HG03457 (cell line): ENCODE measurements around the gene TOMM40.
"Not testable (repeated sequence)": the region's sequence is repeated elsewhere in the genome, so short reads cannot be mapped to it uniquely, and the experiment has no call there.

ENCODE experiments used
- ATAC-seq: cut with Tn5 transposase; IDR thresholded peaks from one replicate; pipeline ENCODE4 v1.9.1; 2021; ENCODE audit warnings: moderate number of reproducible peaks; ENCODE audit not compliant: unreplicated experiment

Gene TOMM40

DNA sequence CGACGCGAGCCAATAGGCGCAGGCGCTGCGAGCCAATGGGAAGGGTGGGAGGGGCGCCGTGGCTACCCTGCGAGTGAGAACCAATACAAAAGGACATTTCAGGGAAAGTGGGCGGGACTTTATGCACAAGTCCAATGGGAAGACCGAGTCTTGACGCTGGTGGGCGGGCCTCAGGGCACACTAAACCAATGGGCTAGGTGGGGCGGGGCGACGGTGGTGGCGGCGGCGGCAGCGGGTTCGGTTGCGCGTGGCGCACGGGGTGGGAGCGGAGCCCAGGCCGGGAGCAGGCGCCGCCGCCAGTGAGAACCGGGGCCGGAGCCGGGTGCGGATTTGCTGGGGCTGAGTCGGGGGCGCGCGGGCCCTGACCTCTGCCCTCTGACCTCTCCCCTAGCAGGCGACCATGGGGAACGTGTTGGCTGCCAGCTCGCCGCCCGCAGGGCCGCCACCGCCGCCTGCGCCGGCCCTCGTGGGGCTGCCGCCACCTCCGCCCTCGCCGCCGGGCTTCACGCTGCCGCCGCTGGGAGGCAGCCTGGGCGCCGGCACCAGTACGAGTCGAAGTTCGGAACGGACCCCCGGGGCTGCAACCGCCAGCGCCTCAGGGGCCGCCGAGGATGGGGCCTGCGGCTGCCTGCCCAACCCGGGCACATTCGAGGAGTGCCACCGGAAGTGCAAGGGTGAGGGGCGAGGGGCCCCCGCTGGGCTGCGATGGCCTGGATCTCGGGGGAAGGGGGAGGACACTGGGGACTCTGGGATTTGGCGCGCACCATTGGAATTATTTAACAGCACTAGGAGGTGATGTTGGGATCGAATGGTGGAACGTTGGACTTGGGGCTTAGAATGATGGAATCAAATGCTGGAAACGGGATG is at the start of gene TOMM40:
TOMM40 (plus strand) TSS at position 239 of the 867 bp plus-strand sequence; CDS start at position 401, 162 bp downstream.
- peak; percentile 3 for ATAC-seq

DNA sequence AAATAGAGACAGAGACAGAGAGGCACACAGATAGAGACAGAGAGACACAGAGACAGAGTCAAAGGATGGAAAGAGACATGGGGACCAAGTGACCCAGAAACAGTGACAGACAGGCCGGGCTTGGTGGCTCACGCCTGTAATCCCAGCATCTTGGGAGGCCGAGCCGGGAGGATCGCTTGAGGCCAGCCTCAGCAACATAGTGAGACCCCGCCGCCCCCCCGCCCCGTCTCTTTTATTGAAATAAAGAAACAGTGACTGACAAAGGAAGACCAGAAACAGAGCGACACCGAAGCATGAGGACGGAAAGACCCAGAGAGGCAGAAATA is 45.8 kb upstream of the TOMM40 start:
- ATAC-seq: no peak

DNA sequence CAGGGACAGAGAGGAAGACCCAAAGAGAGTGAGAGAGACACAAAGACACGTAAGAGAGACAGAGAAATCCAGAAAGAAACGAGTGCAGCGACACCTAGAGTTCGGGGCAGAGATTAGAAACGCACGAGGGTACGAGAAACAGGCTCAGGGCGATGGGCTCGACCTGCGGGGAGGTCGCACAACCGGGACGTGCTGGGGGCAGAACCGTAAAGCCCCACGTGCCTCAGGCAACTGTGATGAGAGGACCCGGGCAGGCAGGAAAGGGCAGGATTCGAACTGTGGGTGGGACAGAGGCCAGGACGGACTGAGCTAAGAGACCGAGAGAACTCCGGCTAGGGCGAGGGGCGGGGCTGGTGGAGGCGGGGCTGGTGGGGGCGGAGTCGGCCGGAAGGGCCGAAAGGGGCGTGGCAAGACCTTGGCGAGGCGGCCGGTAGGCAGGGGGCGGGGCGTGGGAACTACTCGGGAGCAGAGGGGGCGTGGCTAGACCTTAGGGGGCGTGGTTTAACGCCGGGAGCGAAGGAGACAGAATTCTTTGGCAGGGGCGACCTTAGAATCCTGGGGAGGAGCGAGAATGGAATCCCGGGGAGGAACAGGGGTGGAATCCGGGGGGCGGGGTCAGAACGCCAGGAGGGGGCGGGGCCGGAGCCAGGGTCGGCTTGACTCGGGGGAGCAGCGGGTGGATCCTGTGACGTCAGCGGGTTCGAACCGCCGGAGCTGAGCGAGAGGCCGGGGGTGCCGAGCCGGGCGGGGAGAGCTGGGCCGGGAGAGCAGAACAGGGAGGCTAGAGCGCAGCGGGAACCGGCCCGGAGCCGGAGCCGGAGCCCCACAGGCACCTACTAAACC is 45.2 kb upstream of the TOMM40 start, which contains the start of gene NECTIN2:
NECTIN2 (plus strand) TSS at position 686 of the 843 bp plus-strand sequence. CDS start 229 bp downstream, outside the sequence.
- peak; percentile 38 for ATAC-seq

DNA sequence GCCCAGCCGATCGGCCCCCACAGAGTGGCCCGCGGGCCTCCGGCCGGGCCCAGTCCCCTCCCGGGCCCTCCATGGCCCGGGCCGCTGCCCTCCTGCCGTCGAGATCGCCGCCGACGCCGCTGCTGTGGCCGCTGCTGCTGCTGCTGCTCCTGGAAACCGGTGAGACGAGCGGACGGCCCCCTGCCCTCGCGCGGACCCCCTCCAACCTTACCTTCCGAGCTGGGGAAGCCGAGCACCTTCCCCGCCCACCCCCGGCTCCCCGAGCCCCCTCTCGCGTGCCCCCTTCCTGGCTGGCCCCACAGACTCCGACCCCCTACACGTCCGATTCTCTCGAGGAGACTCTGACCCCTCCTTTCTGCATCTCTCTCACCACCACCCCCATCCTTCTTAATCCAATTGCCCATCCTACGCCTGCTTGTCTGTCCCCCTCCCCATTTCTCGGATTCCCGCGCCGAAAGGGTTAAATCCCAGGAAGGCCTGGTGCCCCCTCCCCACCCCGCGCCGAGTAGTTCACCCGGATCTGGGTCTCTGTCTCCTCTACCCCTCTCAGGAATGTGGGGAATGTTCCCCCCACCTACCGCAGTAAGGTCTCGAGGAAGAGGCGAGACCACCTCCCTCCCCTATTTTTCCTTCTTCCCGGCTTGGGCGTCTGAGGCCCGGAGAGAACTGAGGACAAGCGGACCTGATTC is 44.5 kb upstream of the TOMM40 start:
- no peak for ATAC-seq

DNA sequence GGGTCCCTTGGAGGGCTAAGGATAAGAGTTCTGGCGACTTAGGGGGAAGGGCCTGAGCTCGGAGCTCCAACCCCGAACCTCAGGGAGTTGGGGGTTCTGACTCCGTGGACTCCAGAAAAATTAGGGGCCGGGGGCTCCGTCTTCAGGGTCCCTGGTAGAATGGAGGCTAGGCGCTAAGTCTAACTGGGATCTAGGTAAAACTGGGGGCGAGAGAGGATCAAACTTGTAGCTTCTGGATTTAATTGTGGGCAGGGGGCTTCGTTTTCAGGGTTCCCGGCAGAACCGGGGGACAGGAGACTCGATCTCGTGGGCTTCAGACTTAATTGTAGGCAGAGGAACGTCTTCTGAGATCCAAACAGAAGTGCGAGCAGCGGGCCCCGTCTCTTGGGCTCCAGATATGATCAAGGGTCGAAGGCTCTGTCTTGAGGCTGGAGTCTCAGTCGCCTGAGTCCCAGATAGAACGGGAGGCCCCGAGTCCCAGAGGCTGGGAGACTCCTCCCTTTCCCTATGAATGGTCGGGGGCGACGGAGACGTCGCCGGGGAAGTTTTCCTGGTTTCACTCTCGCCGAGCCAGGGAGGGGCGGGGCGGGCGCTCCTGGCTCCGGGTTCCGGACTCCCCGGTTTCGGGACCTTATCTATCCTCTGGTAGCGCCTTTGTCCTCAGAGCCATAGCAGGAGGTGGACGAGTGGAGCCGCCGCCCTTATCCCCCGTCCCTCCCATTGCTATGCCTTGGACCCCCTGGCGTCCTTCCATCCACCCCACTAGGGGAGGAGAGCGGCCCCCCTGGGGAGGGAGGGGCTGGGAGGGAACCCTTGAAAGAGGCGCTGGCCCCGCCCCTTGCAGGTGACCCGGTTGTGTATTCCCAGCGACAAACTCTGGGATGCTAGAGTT is 43.7 kb upstream of the TOMM40 start:
- no peak for ATAC-seq

DNA sequence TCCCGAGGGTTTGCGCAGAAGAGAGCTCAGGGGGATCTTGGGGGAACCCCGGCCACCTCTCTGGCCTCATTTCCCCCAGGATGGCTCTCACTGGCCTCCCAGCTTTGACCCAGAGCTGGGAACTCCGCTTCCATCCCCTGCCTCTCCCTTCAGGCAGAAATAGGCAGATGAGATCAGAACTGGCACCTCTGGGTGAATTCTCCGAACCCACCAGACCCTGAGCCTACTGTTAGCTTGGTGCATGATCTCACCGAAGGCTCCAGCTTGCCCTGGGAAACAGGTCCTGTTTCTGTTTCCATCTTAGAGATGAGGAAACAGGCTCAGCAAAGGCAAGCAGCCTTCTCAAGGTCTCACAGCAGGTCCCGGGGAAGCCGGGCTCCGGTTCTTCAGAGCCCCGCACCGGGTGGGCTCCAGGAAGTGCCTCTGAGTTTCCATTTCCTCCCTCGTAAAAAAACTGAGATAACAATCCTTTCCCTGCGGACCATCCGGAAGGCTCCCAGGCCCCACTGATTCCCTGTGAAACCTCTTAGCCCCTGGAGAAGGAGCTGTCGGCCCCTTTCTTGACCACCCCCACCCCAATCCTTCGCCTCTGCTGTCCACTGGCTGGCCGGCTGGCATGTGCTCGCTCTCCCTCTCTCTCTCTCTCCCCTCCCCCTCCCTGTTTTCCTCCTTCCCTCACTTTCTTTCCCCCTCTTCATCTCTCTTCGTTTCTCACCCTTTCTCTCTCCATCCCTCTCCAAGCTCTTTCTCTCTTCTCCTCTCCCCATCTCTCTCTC is 42.8 kb upstream of the TOMM40 start:
- ATAC-seq: no peak

DNA sequence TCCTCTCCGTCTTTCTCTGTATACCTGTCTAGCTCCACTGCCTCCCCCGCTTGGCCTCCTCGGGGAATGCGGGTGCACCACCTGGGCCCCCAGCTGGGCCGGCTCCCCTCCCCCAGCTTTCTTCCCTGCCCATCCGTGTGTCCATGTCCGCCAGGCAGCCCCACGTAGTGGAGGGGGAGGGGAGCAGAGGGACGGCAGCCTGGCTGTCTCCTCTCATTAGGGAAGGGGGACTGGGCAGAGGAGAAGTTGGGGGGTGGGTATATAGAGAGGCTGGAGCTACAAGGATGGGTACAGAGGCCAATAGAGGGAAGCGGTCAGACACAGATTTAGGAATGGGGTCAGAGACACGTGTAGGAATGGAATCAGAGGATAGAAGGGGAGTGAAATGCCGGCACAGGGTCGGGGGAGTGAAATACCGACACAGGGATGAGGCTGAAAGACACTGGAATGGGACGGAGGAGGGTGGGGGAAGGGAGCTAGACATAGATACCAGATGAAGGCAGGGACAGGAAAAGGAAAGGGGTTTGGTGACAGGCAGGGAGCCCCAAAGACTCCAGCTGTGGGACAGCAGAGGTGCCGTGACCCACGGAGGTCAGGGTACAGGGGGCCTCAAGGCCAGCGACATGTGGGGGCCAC is 42.1 kb upstream of the TOMM40 start:
- ATAC-seq: no peak

DNA sequence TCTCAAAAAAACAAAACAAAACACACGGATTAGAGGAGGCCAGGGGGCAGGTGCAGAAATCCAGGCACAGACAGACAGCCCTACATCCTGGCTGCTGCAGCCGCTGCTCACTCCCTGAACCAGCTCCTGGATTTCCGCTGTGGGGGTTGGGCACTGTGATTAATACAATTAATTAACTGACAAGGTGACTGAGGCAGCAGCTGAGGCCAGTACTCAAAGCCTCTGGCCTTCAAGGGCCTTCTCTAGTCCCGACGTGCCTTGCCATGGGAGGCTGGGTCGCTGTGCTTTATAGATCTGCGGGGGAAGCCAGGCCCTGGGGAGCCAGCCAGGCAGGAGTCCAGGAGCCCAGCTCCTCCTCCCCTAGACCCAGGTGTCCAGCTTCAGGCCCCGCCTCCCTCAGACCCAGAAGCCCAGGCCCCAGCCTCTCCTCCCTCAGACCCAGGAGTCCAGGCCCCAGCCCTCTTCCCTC is 40.4 kb upstream of the TOMM40 start:
- no peak for ATAC-seq

DNA sequence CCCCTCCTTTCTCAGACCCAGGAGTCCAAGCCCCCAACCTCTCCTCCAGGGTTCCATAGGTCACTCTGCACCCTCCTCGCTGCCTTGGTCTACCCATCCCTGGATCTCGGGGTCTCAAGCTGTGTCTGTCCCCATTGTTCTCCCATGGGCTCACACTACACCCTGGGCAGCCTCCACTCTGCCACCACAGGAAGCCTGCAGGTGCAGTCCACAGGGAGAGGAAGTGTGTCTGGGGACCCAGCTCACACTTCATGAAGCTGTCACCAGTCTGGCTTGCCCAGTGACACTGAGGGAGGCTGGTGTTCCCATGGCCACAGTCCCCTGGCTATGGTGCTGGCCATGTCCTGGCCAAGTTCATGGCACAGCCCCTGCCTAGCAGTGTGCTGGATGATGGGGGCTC is 39.6 kb upstream of the TOMM40 start:
- no peak for ATAC-seq

DNA sequence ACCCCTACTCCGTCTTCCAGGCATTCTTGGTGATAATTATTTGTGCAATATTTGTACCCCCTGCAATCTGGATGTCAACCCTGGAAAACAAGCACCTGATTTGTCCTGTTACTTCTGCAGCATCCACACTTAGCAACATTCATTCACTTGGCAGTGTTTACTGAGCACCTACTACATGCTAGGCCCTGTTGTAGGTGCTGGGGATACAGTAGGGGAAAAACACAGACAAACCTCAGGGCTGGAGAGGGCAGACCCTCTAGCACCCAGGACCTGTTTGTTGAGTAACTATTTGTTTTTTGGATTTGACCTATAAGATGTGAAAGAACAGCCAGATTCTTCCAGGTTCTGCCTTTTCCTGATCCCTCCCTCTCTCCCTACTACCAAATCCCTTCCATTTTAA is 35.4 kb upstream of the TOMM40 start:
- no peak for ATAC-seq

DNA sequence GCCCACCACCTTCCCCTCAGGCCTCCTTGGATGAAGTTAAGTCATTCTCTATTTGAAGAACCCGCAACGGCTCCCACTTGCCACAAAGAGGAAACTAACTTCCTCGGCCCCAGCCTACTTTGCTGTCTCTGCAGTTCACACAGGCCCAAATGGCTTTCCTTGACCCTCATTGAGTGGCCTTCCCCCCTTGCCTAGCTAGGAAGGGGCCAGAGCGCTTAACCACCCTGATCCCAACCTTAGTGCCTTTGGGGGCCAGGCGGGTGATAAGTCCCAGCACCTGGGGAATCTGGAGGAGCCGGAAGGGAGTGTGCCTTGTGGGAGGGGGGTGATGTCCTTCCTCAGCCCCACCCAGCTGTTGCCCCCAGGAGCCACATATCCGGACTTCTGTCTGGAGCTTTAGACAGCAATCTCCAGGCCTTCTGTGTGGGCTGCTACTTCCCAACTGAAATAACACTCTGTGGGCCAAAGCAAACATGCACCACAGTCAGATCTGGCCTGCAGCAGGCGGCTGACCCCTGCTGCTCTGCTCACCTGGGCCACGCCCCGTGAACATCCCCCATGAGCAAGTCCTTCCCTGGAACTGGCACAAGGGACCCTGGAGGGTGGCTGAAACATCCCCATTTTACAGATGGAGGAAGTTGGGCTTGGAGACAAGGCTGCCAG is 34.5 kb upstream of the TOMM40 start:
- no peak for ATAC-seq

DNA sequence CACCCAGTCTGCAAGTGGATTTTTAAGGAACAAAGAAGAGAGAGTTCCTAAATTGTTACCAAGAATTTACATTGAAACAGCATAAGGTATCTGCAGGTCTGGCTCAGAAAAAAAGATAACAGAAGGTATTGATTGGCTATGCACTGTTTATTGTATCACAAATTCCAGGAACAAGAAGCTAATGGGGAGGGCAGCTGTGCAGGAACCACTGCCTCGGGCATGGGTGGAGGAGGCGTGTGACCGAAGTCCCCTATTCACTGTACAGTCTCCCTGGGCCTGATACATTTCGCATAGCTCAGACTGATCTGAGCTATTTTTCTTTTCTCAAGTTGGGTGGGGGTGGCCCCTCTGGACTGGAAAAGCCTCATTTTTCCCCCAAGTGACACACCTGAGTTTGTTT is 33.2 kb upstream of the TOMM40 start:
- no peak for ATAC-seq

DNA sequence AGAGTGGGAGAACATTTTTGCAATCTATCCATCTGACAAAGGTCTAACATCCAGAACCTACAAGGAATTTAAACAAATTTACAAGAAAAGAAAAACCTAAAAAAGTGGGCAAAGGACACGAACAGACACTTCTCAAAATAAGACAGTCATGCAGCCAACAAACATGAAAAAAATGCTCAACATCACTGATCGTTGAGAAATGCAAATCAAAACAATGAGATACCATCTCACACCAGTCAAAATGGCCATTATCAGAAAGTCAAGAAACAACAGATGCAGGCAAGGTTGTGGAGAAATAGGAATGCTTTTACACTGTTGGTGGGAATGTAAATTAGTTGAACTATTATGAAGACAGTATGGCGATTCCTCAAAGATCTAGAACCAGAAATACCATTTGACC is 29.5 kb upstream of the TOMM40 start:
- not testable (repeated sequence) for ATAC-seq

DNA sequence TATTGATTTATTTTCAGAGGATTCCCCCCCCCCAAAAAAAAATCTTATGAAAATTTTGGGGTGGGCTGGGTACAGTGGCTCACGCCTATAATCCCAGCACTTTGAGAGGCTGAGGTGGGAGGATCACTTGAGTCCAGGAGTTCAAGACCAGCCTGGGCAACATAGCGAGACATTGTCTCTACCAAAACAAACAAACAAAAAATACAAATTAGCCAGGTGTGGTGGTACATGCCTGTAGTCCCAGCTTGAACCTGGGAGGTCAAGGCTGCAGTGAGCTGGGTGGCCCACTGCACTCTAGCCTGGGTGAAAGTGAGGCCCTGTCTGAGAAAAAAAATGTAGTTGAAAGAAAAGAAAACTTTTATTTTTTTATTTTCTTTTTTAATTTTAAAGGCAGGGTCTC is 27.1 kb upstream of the TOMM40 start:
- no peak for ATAC-seq

DNA sequence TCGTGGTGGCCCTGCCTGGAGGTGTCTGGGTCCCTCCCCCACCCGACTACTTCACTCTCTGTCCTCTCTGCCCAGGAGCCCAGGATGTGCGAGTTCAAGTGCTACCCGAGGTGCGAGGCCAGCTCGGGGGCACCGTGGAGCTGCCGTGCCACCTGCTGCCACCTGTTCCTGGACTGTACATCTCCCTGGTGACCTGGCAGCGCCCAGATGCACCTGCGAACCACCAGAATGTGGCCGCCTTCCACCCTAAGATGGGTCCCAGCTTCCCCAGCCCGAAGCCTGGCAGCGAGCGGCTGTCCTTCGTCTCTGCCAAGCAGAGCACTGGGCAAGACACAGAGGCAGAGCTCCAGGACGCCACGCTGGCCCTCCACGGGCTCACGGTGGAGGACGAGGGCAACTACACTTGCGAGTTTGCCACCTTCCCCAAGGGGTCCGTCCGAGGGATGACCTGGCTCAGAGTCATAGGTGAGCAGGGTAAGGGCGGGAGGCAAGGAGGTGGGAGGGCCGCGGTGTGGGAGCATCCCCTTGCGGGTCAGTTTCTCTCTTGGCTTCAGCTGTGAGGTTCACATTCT is 25.8 kb upstream of the TOMM40 start:
- no peak for ATAC-seq

DNA sequence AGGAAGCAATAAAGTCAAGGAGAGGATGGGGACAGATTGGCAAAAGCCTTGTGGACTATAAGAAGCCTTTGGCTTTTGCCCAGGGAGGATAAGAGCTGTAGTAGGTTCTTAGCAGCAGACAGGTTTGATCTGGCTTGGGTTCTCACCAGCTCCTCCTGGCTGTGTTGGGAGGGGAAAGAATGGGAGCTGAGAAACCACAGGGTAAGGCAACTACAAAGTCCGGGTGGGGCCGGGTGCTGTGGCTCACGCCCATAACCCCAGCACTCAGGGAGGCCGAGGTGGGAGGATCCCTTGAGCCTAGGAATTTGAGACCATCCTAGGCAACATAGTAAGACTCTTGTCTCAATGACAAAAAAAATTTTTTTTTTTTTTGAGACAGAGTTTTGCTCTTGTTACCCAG is 24.4 kb upstream of the TOMM40 start:
- ATAC-seq: no peak

DNA sequence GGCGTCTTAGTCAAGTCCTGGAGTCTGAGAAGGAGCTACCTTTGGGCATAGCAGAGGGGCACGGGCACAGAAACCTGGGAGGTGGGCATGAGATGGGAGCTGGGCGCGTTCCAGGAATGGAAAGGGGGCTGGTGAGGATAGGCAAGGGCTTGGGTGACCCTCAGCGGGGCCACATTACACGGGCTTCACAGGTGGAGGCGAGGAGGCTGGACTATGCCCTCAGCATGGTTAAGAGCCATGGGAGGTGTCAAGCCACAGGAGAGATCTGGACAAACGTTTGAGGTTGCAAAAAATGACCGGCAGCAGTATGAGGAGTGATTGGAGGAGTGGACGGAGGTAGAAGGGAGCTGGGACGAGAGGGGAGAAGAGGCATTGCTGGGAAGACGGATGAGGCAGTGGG is 23.5 kb upstream of the TOMM40 start:
- no peak for ATAC-seq
